COLO829 (cell line): ENCODE measurements around the gene LARP4B.

Experiments used
- DNase-seq: peaks from one replicate; pipeline ENCODE4 v3.0.0; 2012; ENCODE audit warnings: low spot score

Gene LARP4B

GRCh38 chr10:767794-768193, 163.7 kb downstream of the LARP4B start:
- no peak for DNase-seq

GRCh38 chr10:767211-767610, 164.3 kb downstream of the LARP4B start:
- DNase-seq, result no peak

DNA sequence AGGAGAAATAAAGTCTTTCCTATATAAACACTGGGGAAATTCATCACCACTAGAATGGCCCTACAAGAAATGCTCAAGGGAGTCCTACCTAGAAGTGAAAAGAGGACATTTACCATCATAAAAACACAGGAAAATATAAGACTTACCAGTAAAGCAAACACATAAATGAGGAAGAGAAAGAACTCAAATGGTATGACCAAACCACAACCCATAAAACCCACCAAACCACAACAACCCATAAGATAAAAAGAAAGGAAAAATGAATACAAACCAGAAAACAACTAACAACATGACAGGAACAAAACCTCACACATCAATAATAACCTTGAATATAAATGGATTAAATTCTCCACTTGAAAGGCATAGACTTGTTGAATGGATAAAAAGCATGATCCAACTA, 170.1 kb downstream of the LARP4B start:
- no peak for DNase-seq

DNA sequence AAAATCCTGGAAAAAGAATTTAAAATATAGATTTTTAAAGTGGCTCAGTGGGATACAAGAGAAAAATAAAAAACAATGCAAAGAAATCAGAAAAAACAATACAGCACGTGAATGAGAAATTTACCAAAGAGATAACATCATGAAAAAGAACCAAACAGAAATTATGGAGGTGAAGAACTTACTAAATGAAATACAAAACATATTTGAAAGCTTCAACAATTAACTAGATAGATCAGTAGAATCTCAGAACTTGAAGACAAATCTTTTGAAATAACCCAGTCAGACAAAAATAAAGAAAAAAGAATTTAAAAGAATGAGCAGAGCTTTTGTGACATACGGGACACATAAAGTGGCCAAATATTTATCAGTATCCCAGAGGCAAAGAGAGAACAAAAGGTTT, 170.9 kb downstream of the LARP4B start:
- DNase-seq, result no peak

GRCh38 chr10:759898-760477, 171.5 kb downstream of the LARP4B start:
- no peak for DNase-seq
